ENCODE measurements around the gene ERC1.

ERC1 gene

GRCh38 chr12:1479645-1480044 lies 488.6 kb downstream of the ERC1 start:
- Histone ChIP-seq H2BK5ac (ENCODE audit: low read depth, low read length, poor library complexity, severe bottlenecking) (no peak overlapping the region), H2BK15ac (ENCODE audit: low read depth, poor library complexity, severe bottlenecking) (no peak overlapping the region), H3K9me3 (ENCODE audit: control insufficient read depth, low read length) (no peaks in the 10 kb centered on the region), H3K27me3 (ENCODE audit: control insufficient read depth in 1 of 2, insufficient read depth in 1 of 2, low read length in 2 of 2) (no peaks in the 10 kb centered on the region), H3K4me2 (ENCODE audit: low read length, poor library complexity, severe bottlenecking) (no peak overlapping the region), H2AFZ (ENCODE audit: low read depth, low read length) (no peak overlapping the region), H3K27ac (ENCODE audit: low read length, poor library complexity, severe bottlenecking) (no peak overlapping the region), H3K79me1 (replicated peaks; ENCODE audit: low read length, poor library complexity, severe bottlenecking) (peaks cover 12% of the 10 kb centered on the region), H4K91ac (ENCODE audit: low read length) (peak overlapping the region; percentile 83), H3K23ac (ENCODE audit: low read length in 2 of 2) (no peak overlapping the region), H3K9ac (ENCODE audit: low read length) (no peak overlapping the region), H4K8ac (ENCODE audit: low read length) (peak overlapping the region; percentile 85), H2AK5ac (ENCODE audit: low read length, severe bottlenecking) (peak overlapping the region; percentile 83), H2BK12ac (ENCODE audit: low read length in 2 of 2) (peak overlapping the region in 1 of 2 experiments; percentile 77), H3K36me3 (ENCODE audit: control insufficient read depth in 1 of 2, insufficient read depth in 2 of 2, low read depth in 1 of 2, low read length in 2 of 2) (peaks cover 0 to 3% of the 10 kb centered on the region in 2 experiments), H3K14ac (ENCODE audit: low read length in 2 of 2) (no peak overlapping the region), H3K18ac (ENCODE audit: low read depth in 1 of 2, low read length in 2 of 2) (no peak overlapping the region), H3K4me3 (ENCODE audit: insufficient read depth in 1 of 2, low read depth in 1 of 2, low read length in 2 of 2) (no peak overlapping the region), H2BK120ac (ENCODE audit: low read depth, low read length) (no peak overlapping the region), H3K4me1 (ENCODE audit: control insufficient read depth, insufficient read depth, low read depth, low read length) (peaks cover 3% of the 10 kb centered on the region), H3K4ac (ENCODE audit: low read depth in 1 of 2, low read length in 2 of 2) (no peak overlapping the region)
- WGBS = 93% methylated on average over 11 of the region's 11 CpGs
- no peak for DNase-seq

- WGBS = 83% methylated on average over 5 of the region's 5 CpGs
- no peak overlapping the region for H3K27ac ChIP-seq (ENCODE audit: low read length, poor library complexity, severe bottlenecking)
- no peak overlapping the region for H2BK15ac ChIP-seq (ENCODE audit: low read depth, poor library complexity, severe bottlenecking)
- H2AFZ ChIP-seq (ENCODE audit: low read depth, low read length) = no peak overlapping the region
- no peak overlapping the region for H3K4ac ChIP-seq (ENCODE audit: low read depth in 1 of 2, low read length in 2 of 2)
- no peak overlapping the region for H2BK120ac ChIP-seq (ENCODE audit: low read depth, low read length)
- no peak overlapping the region for H3K18ac ChIP-seq (ENCODE audit: low read depth in 1 of 2, low read length in 2 of 2)
- H2BK5ac ChIP-seq (ENCODE audit: low read depth, low read length, poor library complexity, severe bottlenecking) = no peak overlapping the region
- no peak overlapping the region for H2AK5ac ChIP-seq (ENCODE audit: low read length, severe bottlenecking)
- no peak overlapping the region for H2BK12ac ChIP-seq (ENCODE audit: low read length in 2 of 2)
- H3K9me3 ChIP-seq (ENCODE audit: control insufficient read depth, low read length) = no peaks in the 10 kb centered on the region
- no peak for DNase-seq
- no peak overlapping the region for H3K9ac ChIP-seq (ENCODE audit: low read length)
- peaks cover 0 to 3% of the 10 kb centered on the region in 2 experiments for H3K36me3 ChIP-seq (ENCODE audit: control insufficient read depth in 1 of 2, insufficient read depth in 2 of 2, low read depth in 1 of 2, low read length in 2 of 2)
- no peak overlapping the region for H3K14ac ChIP-seq (ENCODE audit: low read length in 2 of 2)
- H3K23ac ChIP-seq (ENCODE audit: low read length in 2 of 2) = no peak overlapping the region
- peaks cover 2% of the 10 kb centered on the region for H3K4me1 ChIP-seq (ENCODE audit: control insufficient read depth, insufficient read depth, low read depth, low read length)
- H3K4me3 ChIP-seq (ENCODE audit: insufficient read depth in 1 of 2, low read depth in 1 of 2, low read length in 2 of 2) = no peak overlapping the region
- no peak overlapping the region for H4K8ac ChIP-seq (ENCODE audit: low read length)
- peaks cover 14% of the 10 kb centered on the region for H3K79me1 ChIP-seq (replicated peaks; ENCODE audit: low read length, poor library complexity, severe bottlenecking)
- no peaks in the 10 kb centered on the region for H3K27me3 ChIP-seq (ENCODE audit: control insufficient read depth in 1 of 2, insufficient read depth in 1 of 2, low read length in 2 of 2)
- no peak overlapping the region for H3K4me2 ChIP-seq (ENCODE audit: low read length, poor library complexity, severe bottlenecking)
- H4K91ac ChIP-seq (ENCODE audit: low read length) = no peak overlapping the region
Observed at GRCh38 chr12:1481326-1481725, 490.3 kb downstream of the ERC1 start.

- Histone ChIP-seq H3K9ac (ENCODE audit: low read length) (no peak overlapping the region), H2BK15ac (ENCODE audit: low read depth, poor library complexity, severe bottlenecking) (no peak overlapping the region), H3K4me2 (ENCODE audit: low read length, poor library complexity, severe bottlenecking) (no peak overlapping the region), H2BK120ac (ENCODE audit: low read depth, low read length) (no peak overlapping the region), H4K91ac (ENCODE audit: low read length) (no peak overlapping the region), H2BK5ac (ENCODE audit: low read depth, low read length, poor library complexity, severe bottlenecking) (no peak overlapping the region), H3K4me1 (ENCODE audit: control insufficient read depth, insufficient read depth, low read depth, low read length) (peaks cover 2% of the 10 kb centered on the region), H2AFZ (ENCODE audit: low read depth, low read length) (no peak overlapping the region), H4K8ac (ENCODE audit: low read length) (no peak overlapping the region), H3K79me1 (replicated peaks; ENCODE audit: low read length, poor library complexity, severe bottlenecking) (peaks cover 14% of the 10 kb centered on the region), H3K4me3 (ENCODE audit: insufficient read depth in 1 of 2, low read depth in 1 of 2, low read length in 2 of 2) (no peak overlapping the region), H2BK12ac (ENCODE audit: low read length in 2 of 2) (no peak overlapping the region), H3K9me3 (ENCODE audit: control insufficient read depth, low read length) (no peaks in the 10 kb centered on the region), H3K27me3 (ENCODE audit: control insufficient read depth in 1 of 2, insufficient read depth in 1 of 2, low read length in 2 of 2) (no peaks in the 10 kb centered on the region), H3K4ac (ENCODE audit: low read depth in 1 of 2, low read length in 2 of 2) (peak overlapping the region in 1 of 2 experiments; percentile 41), H3K36me3 (ENCODE audit: control insufficient read depth in 1 of 2, insufficient read depth in 2 of 2, low read depth in 1 of 2, low read length in 2 of 2) (peaks cover 0 to 3% of the 10 kb centered on the region in 2 experiments), H3K27ac (ENCODE audit: low read length, poor library complexity, severe bottlenecking) (no peak overlapping the region), H2AK5ac (ENCODE audit: low read length, severe bottlenecking) (no peak overlapping the region), H3K14ac (ENCODE audit: low read length in 2 of 2) (no peak overlapping the region), H3K18ac (ENCODE audit: low read depth in 1 of 2, low read length in 2 of 2) (peak overlapping the region in 1 of 2 experiments; percentile 8), H3K23ac (ENCODE audit: low read length in 2 of 2) (no peak overlapping the region)
- 92% methylated on average over 8 of the region's 8 CpGs for WGBS
- no peak for DNase-seq
Observed at GRCh38 chr12:1481906-1482305, 490.9 kb downstream of the ERC1 start.

DNA sequence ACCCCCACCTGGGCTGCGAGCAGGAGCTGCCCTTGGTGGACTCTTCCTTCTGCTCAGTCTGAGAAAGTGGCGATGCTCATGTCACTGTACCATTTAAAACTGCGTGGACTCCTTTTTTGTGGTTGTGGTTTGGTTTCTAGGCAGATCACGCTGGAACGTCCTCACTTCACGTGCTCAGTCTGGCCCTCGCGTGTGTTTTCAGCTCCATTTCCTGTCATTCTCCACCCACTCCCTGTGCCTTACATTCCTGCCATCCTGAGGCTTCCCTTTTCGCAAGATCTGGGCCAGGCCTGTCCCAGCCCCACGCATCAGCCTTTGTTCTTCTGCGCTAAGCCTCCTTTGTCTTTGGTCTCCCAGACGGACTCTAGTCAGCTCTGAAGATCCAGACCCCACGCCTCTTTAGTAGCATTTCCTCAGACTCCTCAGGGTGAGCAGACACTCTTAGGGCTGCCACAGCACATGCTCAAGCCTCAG lies 497.9 kb downstream of the ERC1 start:
- peak overlapping the region in 1 of 2 experiments; percentile 3 for H3K4ac ChIP-seq (ENCODE audit: low read depth in 1 of 2, low read length in 2 of 2)
- no peak overlapping the region for H3K9ac ChIP-seq (ENCODE audit: low read length)
- H3K79me1 ChIP-seq (replicated peaks; ENCODE audit: low read length, poor library complexity, severe bottlenecking) = peaks cover 1% of the 10 kb centered on the region
- peak; percentile 86 for DNase-seq
- no peak overlapping the region for H2BK15ac ChIP-seq (ENCODE audit: low read depth, poor library complexity, severe bottlenecking)
- H3K4me3 ChIP-seq (ENCODE audit: insufficient read depth in 1 of 2, low read depth in 1 of 2, low read length in 2 of 2) = no peak overlapping the region
- H4K91ac ChIP-seq (ENCODE audit: low read length) = peak overlapping the region; percentile 30
- H3K9me3 ChIP-seq (ENCODE audit: control insufficient read depth, low read length) = no peaks in the 10 kb centered on the region
- no peak overlapping the region for H2AK5ac ChIP-seq (ENCODE audit: low read length, severe bottlenecking)
- no peaks in the 10 kb centered on the region for H3K27me3 ChIP-seq (ENCODE audit: control insufficient read depth in 1 of 2, insufficient read depth in 1 of 2, low read length in 2 of 2)
- no peak overlapping the region for H3K4me2 ChIP-seq (ENCODE audit: low read length, poor library complexity, severe bottlenecking)
- peaks cover 21 to 45% of the 10 kb centered on the region in 2 experiments for H3K36me3 ChIP-seq (ENCODE audit: control insufficient read depth in 1 of 2, insufficient read depth in 2 of 2, low read depth in 1 of 2, low read length in 2 of 2)
- peak overlapping the region; percentile 45 for H2BK120ac ChIP-seq (ENCODE audit: low read depth, low read length)
- H2BK5ac ChIP-seq (ENCODE audit: low read depth, low read length, poor library complexity, severe bottlenecking) = no peak overlapping the region
- H3K14ac ChIP-seq (ENCODE audit: low read length in 2 of 2) = no peak overlapping the region
- H3K23ac ChIP-seq (ENCODE audit: low read length in 2 of 2) = no peak overlapping the region
- WGBS = 32% methylated on average over 12 of the region's 13 CpGs
- H2AFZ ChIP-seq (ENCODE audit: low read depth, low read length) = no peak overlapping the region
- H3K4me1 ChIP-seq (ENCODE audit: control insufficient read depth, insufficient read depth, low read depth, low read length) = peaks cover 7% of the 10 kb centered on the region
- peak overlapping the region; percentile 8 to 61 for H2BK12ac ChIP-seq (ENCODE audit: low read length in 2 of 2)
- H4K8ac ChIP-seq (ENCODE audit: low read length) = peak overlapping the region; percentile 87
- H3K18ac ChIP-seq (ENCODE audit: low read depth in 1 of 2, low read length in 2 of 2) = peak overlapping the region; percentile 64 to 74
- no peak overlapping the region for H3K27ac ChIP-seq (ENCODE audit: low read length, poor library complexity, severe bottlenecking)

All from mesenchymal stem cell (in vitro differentiated cells and primary cell).